ENCODE results near the gene IGSF9.

The IGSF9 gene

DNA sequence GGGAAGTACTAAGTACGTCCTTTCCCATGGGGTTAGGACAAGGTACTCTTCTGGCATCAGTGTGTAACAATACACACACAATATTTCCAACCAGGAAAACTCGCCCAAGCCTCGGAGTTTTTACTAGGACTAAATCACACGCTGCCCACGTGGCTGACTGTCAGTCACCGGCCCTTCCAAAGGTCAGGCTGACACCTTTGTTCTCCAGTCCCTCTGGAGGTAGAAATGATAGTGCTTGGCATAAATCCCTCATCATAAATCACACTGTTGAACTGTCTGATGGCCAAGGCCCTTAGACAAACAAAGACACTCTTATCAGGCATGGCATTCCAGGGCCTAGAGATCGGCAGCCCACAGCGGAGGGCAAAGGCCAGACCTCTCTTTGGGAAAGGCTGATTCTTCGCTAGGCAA, 25.5 kb upstream of the IGSF9 start:
- Histone ChIP-seq H3K9me3 (ENCODE audit: control insufficient read depth, low read depth, low read length) (no peaks in the 10 kb centered on the region), H3K36me3 (ENCODE audit: control insufficient read depth, low read depth, low read length) (no peaks in the 10 kb centered on the region), H3K27ac (ENCODE audit: low read length) (no peak overlapping the region), H3K4me1 (ENCODE audit: control insufficient read depth, low read depth, low read length) (no peaks in the 10 kb centered on the region), H3K4me3 (ENCODE audit: low read length) (no peak overlapping the region), H3K27me3 (ENCODE audit: control insufficient read depth, insufficient read depth, low read length) (no peaks in the 10 kb centered on the region), H3K9ac (ENCODE audit: low read length) (no peak overlapping the region)

DNA sequence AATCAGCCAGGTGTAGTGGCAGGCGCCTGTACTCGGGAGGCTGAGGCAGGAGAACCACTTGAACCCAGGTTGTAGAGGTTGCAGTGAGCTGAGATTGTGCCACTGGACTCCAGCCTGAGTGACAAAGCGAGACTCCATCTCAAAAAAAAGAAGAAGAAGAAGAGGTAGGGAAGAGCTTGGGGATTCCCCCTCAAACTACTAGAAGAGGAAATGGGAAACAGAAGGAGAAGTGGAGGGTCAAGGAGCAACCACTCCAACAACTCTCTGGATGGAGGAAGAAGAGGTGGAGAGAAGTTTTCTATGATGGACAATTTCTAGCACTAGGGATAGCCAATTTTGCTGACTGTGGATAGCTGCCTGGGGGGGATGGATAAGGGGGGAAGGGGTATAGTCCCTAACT, 23.5 kb upstream of the IGSF9 start:
- H3K4me3 ChIP-seq (ENCODE audit: low read length) = no peak overlapping the region
- no peaks in the 10 kb centered on the region for H3K27me3 ChIP-seq (ENCODE audit: control insufficient read depth, insufficient read depth, low read length)
- H3K27ac ChIP-seq (ENCODE audit: low read length) = no peak overlapping the region
- no peaks in the 10 kb centered on the region for H3K9me3 ChIP-seq (ENCODE audit: control insufficient read depth, low read depth, low read length)
- no peaks in the 10 kb centered on the region for H3K36me3 ChIP-seq (ENCODE audit: control insufficient read depth, low read depth, low read length)
- H3K4me1 ChIP-seq (ENCODE audit: control insufficient read depth, low read depth, low read length) = peaks cover 8% of the 10 kb centered on the region
- no peak overlapping the region for H3K9ac ChIP-seq (ENCODE audit: low read length)

- H3K9me3 ChIP-seq (ENCODE audit: control insufficient read depth, low read depth, low read length) = no peaks in the 10 kb centered on the region
- H3K4me1 ChIP-seq (ENCODE audit: control insufficient read depth, low read depth, low read length) = peaks cover 8% of the 10 kb centered on the region
- H3K9ac ChIP-seq (ENCODE audit: low read length) = no peak overlapping the region
- H3K4me3 ChIP-seq (ENCODE audit: low read length) = no peak overlapping the region
- no peaks in the 10 kb centered on the region for H3K27me3 ChIP-seq (ENCODE audit: control insufficient read depth, insufficient read depth, low read length)
- H3K36me3 ChIP-seq (ENCODE audit: control insufficient read depth, low read depth, low read length) = no peaks in the 10 kb centered on the region
- no peak overlapping the region for H3K27ac ChIP-seq (ENCODE audit: low read length)
These were observed 19.9 kb upstream of the IGSF9 start for GRCh38 chr1:159965263-159965662.

DNA sequence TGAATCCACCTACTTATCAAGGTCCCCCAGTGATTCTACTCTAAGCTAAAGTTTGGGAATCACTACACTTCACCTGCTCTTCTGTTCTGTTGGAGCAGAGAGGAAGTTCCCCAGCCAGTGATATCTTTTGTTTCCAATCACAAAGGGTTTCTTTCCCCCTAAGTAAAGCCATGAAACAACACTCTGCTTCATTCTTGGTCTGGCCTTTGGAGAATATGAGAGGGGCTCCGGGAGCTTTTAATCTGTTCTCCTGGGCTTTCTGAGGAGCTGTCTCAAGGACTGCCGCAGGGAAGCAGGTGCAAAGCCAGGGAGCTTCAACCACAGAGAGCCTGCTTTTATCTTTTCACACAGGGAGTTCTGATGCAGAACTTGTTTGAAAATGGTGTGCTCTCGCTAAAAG, 18.7 kb upstream of the IGSF9 start:
- no peaks in the 10 kb centered on the region for H3K27me3 ChIP-seq (ENCODE audit: control insufficient read depth, insufficient read depth, low read length)
- no peak overlapping the region for H3K9ac ChIP-seq (ENCODE audit: low read length)
- H3K27ac ChIP-seq (ENCODE audit: low read length) = no peak overlapping the region
- no peak overlapping the region for H3K4me3 ChIP-seq (ENCODE audit: low read length)
- H3K4me1 ChIP-seq (ENCODE audit: control insufficient read depth, low read depth, low read length) = peaks cover 8% of the 10 kb centered on the region
- no peaks in the 10 kb centered on the region for H3K9me3 ChIP-seq (ENCODE audit: control insufficient read depth, low read depth, low read length)
- no peaks in the 10 kb centered on the region for H3K36me3 ChIP-seq (ENCODE audit: control insufficient read depth, low read depth, low read length)

DNA sequence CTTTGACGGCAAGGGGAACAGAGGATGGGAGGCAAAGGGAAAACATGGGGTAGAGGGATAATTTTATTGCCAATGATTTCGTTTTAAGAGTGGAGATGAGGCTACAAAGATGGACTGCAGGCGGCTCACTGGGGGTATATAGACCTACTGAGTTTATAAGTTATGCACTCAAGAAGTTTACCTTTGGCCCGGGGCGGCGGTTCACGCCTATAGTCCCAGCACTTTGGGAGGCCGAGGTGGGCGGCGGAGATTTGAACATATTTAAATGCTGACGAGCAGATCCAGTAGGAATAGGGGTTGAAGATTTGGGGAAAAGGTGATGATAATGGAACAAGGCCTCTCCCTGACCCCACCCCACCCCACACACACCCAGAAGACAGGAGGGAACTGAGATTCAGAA, 16.8 kb upstream of the IGSF9 start:
- H3K4me1 ChIP-seq (ENCODE audit: control insufficient read depth, low read depth, low read length) = peaks cover 8% of the 10 kb centered on the region
- no peak overlapping the region for H3K9ac ChIP-seq (ENCODE audit: low read length)
- no peaks in the 10 kb centered on the region for H3K27me3 ChIP-seq (ENCODE audit: control insufficient read depth, insufficient read depth, low read length)
- no peak overlapping the region for H3K4me3 ChIP-seq (ENCODE audit: low read length)
- H3K27ac ChIP-seq (ENCODE audit: low read length) = no peak overlapping the region
- H3K9me3 ChIP-seq (ENCODE audit: control insufficient read depth, low read depth, low read length) = no peaks in the 10 kb centered on the region
- no peaks in the 10 kb centered on the region for H3K36me3 ChIP-seq (ENCODE audit: control insufficient read depth, low read depth, low read length)

DNA sequence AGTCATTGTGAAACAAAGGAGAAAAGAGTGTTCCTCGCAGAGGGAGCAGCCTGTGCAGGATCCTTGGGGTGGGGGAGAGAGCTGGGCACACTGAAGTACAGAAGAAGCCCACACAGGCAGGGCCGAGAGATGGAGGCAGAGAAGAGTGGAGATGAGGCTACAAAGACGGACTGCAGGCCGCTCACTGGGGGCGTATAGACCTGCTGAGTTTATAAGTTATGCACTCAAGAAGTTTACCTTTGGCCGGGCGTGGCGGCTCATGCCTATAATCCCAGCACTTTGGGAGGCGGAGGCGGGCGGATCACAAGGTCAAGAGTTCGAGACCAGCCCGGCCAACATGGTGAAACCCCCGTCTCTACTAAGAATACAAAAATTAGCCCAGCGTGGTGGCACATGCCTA, 16.2 kb upstream of the IGSF9 start:
- Histone ChIP-seq H3K4me3 (ENCODE audit: low read length) (no peak overlapping the region), H3K36me3 (ENCODE audit: control insufficient read depth, low read depth, low read length) (no peaks in the 10 kb centered on the region), H3K27ac (ENCODE audit: low read length) (no peak overlapping the region)

GRCh38 chr1:159960721-159961381, 15.4 kb upstream of the IGSF9 start:
- peaks cover 8% of the 10 kb centered on the region for H3K4me1 ChIP-seq (ENCODE audit: control insufficient read depth, low read depth, low read length)
- H3K9me3 ChIP-seq (ENCODE audit: control insufficient read depth, low read depth, low read length) = no peaks in the 10 kb centered on the region
- H3K27me3 ChIP-seq (ENCODE audit: control insufficient read depth, insufficient read depth, low read length) = no peaks in the 10 kb centered on the region
- no peak overlapping the region for H3K9ac ChIP-seq (ENCODE audit: low read length)
- no peak overlapping the region for H3K4me3 ChIP-seq (ENCODE audit: low read length)
- H3K27ac ChIP-seq (ENCODE audit: low read length) = no peak overlapping the region
- no peaks in the 10 kb centered on the region for H3K36me3 ChIP-seq (ENCODE audit: control insufficient read depth, low read depth, low read length)

More for the DNA sequence above, 16.2 kb upstream of the IGSF9 start:
- Histone ChIP-seq H3K9ac (ENCODE audit: low read length) (no peak overlapping the region), H3K27me3 (ENCODE audit: control insufficient read depth, insufficient read depth, low read length) (no peaks in the 10 kb centered on the region), H3K9me3 (ENCODE audit: control insufficient read depth, low read depth, low read length) (no peaks in the 10 kb centered on the region), H3K4me1 (ENCODE audit: control insufficient read depth, low read depth, low read length) (peaks cover 8% of the 10 kb centered on the region)

- peaks cover 5% of the 10 kb centered on the region for H3K4me1 ChIP-seq (ENCODE audit: control insufficient read depth, low read depth, low read length)
- H3K9ac ChIP-seq (ENCODE audit: low read length) = no peak overlapping the region
- no peaks in the 10 kb centered on the region for H3K27me3 ChIP-seq (ENCODE audit: control insufficient read depth, insufficient read depth, low read length)
- H3K36me3 ChIP-seq (ENCODE audit: control insufficient read depth, low read depth, low read length) = no peaks in the 10 kb centered on the region
- no peak overlapping the region for H3K27ac ChIP-seq (ENCODE audit: low read length)
- H3K4me3 ChIP-seq (ENCODE audit: low read length) = no peak overlapping the region
- H3K9me3 ChIP-seq (ENCODE audit: control insufficient read depth, low read depth, low read length) = no peaks in the 10 kb centered on the region
These were observed 14.0 kb upstream of the IGSF9 start for GRCh38 chr1:159959451-159959850.

DNA sequence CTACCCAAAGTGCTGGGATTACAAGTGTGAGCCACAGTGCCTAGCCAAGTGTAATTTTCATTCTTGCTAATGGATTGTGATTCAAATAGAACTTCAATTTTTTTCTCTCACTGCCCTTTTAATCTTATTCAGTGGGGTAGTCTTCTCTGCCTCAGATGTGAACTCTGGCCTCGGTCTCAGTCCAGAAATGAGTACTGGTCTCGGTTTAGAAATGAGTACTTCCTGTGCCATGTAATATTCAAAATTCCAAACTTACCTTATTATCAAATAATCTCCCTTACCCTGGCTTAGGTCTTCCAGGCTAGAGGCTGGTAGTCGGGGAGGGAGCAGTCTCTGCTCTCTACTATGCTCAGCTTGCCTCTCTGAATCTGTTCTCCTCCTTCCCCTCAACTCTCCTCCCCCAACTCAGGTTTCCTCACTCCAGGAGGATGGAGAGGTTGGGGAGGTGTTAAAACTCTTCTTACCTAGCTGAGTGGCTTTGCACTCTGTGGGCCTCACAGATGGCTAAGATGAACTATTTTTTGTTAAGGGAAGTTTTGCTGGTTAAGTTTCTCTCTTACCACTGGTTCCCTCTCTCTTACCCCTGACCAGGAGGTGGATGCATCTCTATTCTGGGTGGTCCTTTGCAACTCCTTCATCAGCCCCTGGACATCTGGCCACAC, 13.4 kb upstream of the IGSF9 start:
- H3K4me1 ChIP-seq (ENCODE audit: control insufficient read depth, low read depth, low read length) = no peaks in the 10 kb centered on the region
- H3K27me3 ChIP-seq (ENCODE audit: control insufficient read depth, insufficient read depth, low read length) = no peaks in the 10 kb centered on the region
- no peak overlapping the region for H3K27ac ChIP-seq (ENCODE audit: low read length)
- H3K36me3 ChIP-seq (ENCODE audit: control insufficient read depth, low read depth, low read length) = no peaks in the 10 kb centered on the region
- no peak overlapping the region for H3K4me3 ChIP-seq (ENCODE audit: low read length)
- no peak overlapping the region for H3K9ac ChIP-seq (ENCODE audit: low read length)
- no peaks in the 10 kb centered on the region for H3K9me3 ChIP-seq (ENCODE audit: control insufficient read depth, low read depth, low read length)

GRCh38 chr1:159957824-159958268, 12.4 kb upstream of the IGSF9 start:
- Histone ChIP-seq H3K9me3 (ENCODE audit: control insufficient read depth, low read depth, low read length) (no peaks in the 10 kb centered on the region), H3K27ac (ENCODE audit: low read length) (no peak overlapping the region), H3K4me1 (ENCODE audit: control insufficient read depth, low read depth, low read length) (no peaks in the 10 kb centered on the region), H3K4me3 (ENCODE audit: low read length) (no peak overlapping the region), H3K9ac (ENCODE audit: low read length) (no peak overlapping the region), H3K36me3 (ENCODE audit: control insufficient read depth, low read depth, low read length) (no peaks in the 10 kb centered on the region), H3K27me3 (ENCODE audit: control insufficient read depth, insufficient read depth, low read length) (no peaks in the 10 kb centered on the region)

DNA sequence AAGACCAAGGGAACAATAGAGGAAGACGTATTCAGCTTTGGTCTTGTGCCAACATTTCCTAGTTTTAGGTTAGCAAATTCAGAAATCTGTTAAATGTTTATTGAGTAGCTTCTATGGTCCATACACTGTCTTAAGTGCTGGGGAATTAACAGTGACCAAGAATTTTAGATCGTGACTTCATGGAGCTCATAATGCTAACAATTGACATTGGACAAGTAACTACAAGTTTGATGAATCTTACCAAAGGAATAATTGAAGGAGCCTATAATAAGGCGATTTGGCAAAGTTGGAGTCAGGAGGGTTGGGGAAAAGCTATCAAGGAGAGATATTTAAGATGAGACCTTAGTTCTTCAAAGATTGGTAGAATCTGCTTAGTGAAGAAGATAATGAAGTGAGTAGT, 10.0 kb upstream of the IGSF9 start:
- Histone ChIP-seq H3K36me3 (ENCODE audit: control insufficient read depth, low read depth, low read length) (no peaks in the 10 kb centered on the region), H3K4me3 (ENCODE audit: low read length) (no peak overlapping the region), H3K9me3 (ENCODE audit: control insufficient read depth, low read depth, low read length) (no peaks in the 10 kb centered on the region), H3K27me3 (ENCODE audit: control insufficient read depth, insufficient read depth, low read length) (no peaks in the 10 kb centered on the region), H3K9ac (ENCODE audit: low read length) (no peak overlapping the region), H3K27ac (ENCODE audit: low read length) (no peak overlapping the region), H3K4me1 (ENCODE audit: control insufficient read depth, low read depth, low read length) (no peaks in the 10 kb centered on the region)

Measured in iPS-18a (cell line).